GM20431 (cell line): ENCODE data around the gene PAPOLB.

ENCODE experiments used
- in situ Hi-C: fragments of 300-500 bp; cut with MseI, MboI; formaldehyde crosslinking; loops from one replicate; pipeline ENCODE4 v1.15.0; 2020; ENCODE audit warnings: low sequenced_read_pairs; ENCODE audit not compliant: unreplicated experiment

The PAPOLB gene

GRCh38 chr7:4849390-4849789, 12.4 kb downstream of the PAPOLB start:
- in situ Hi-C loops = loop anchor here (25.0 kb wide), 1 partner anchor 238 kb away; no protein-coding TSS in a partner anchor

GRCh38 chr7:4845740-4846142, 16.1 kb downstream of the PAPOLB start:
- in situ Hi-C loops = loop anchor here (25.0 kb wide), 1 partner anchor 242 kb away; no protein-coding TSS in a partner anchor

GRCh38 chr7:4842319-4843064, 19.3 kb downstream of the PAPOLB start:
- in situ Hi-C loops = loop anchor here (25.0 kb wide), 1 partner anchor 245 kb away; no protein-coding TSS in a partner anchor

- in situ Hi-C loops = loop anchor here (25.0 kb wide), 1 partner anchor 245 kb away; no protein-coding TSS in a partner anchor
Measured at GRCh38 chr7:4841836-4842235, 20.0 kb downstream of the PAPOLB start.

- in situ Hi-C loops = loop anchor here (25.0 kb wide), 1 partner anchor 246 kb away; no protein-coding TSS in a partner anchor
Measured at GRCh38 chr7:4841007-4841784, 20.6 kb downstream of the PAPOLB start.

GRCh38 chr7:4840079-4840501, 21.7 kb downstream of the PAPOLB start:
- in situ Hi-C loops = loop anchor here (25.0 kb wide), 1 partner anchor 247 kb away; no protein-coding TSS in a partner anchor

- in situ Hi-C loops = loop anchor here (25.0 kb wide), 1 partner anchor 249 kb away; no protein-coding TSS in a partner anchor
Measured at GRCh38 chr7:4838626-4839334, 23.1 kb downstream of the PAPOLB start.

GRCh38 chr7:4837803-4838625, 23.8 kb downstream of the PAPOLB start:
- in situ Hi-C loops = loop anchor here (25.0 kb wide), 1 partner anchor 249 kb away; no protein-coding TSS in a partner anchor

GRCh38 chr7:4837041-4837802, 24.6 kb downstream of the PAPOLB start:
- in situ Hi-C loops = loop anchor here (25.0 kb wide), 1 partner anchor 250 kb away; no protein-coding TSS in a partner anchor

- in situ Hi-C loops = loop anchor here (25.0 kb wide), 1 partner anchor 251 kb away; no protein-coding TSS in a partner anchor
Measured at GRCh38 chr7:4836206-4836661, 25.6 kb downstream of the PAPOLB start.

- in situ Hi-C loops = loop anchor here (25.0 kb wide), 1 partner anchor 252 kb away; no protein-coding TSS in a partner anchor
Measured at GRCh38 chr7:4835398-4836205, 26.2 kb downstream of the PAPOLB start.

GRCh38 chr7:4834601-4835397, 27.0 kb downstream of the PAPOLB start:
- in situ Hi-C loops = loop anchor here (25.0 kb wide), 1 partner anchor 253 kb away; no protein-coding TSS in a partner anchor

- in situ Hi-C loops = loop anchor here (25.0 kb wide), 1 partner anchor 253 kb away; no protein-coding TSS in a partner anchor
Measured at GRCh38 chr7:4833691-4834600, 27.9 kb downstream of the PAPOLB start.

GRCh38 chr7:4833176-4833575, 28.7 kb downstream of the PAPOLB start:
- in situ Hi-C loops = loop anchor here (25.0 kb wide), 1 partner anchor 254 kb away; no protein-coding TSS in a partner anchor

GRCh38 chr7:4832711-4833110, 29.1 kb downstream of the PAPOLB start:
- in situ Hi-C loops = loop anchor here (25.0 kb wide), 1 partner anchor 255 kb away; no protein-coding TSS in a partner anchor
